ENCODE data around the gene ANKH. TPM values are rescaled to one million over a fixed set of nuclear protein-coding genes. Genes with fewer than 3 reads are reported as not detected.
A peak's percentile ranks its signal among the peaks of the same experiment; 100 is the strongest.

Gene ANKH
- total and polyA plus RNA-seq, 2 of the 13 experiments (the other 11 are each of a cell fraction or from before 2014, with no cell fraction given): 25.0 to 36.0 TPM

- Histone ChIP-seq H4K20me1 (ENCODE audit: insufficient read depth, low read length) (0 out of 2 replicates have a peak, but pooled peaks cover 3% of the 10 kb centered on the region), H3K27ac (ENCODE audit: extremely low read length, insufficient read depth, low read length) (no peak overlapping the region), H3K4me2 (ENCODE audit: low read depth, low read length) (no peak overlapping the region), H3K9me3 (ENCODE audit: low read length) (no peaks in the 10 kb centered on the region), H3K4me1 (ENCODE audit: insufficient read depth, low read length) (peaks cover 5% of the 10 kb centered on the region; the same call in 1 of the 2 replicates), H3K4me3 (replicated peaks in 1 of 3; ENCODE audit: insufficient read depth in 1 of 3, low read depth in 2 of 3, low read length in 3 of 3) (no peak overlapping the region), H3K27me3 (ENCODE audit: control insufficient read depth in 1 of 2, insufficient read depth in 2 of 2, low read length in 2 of 2) (no peaks in the 10 kb centered on the region), H3K36me3 (replicated peaks in 1 of 2; ENCODE audit: control insufficient read depth in 1 of 2, insufficient read depth in 2 of 2, low read length in 2 of 2) (peaks cover 11 to 62% of the 10 kb centered on the region in 2 experiments), H2AFZ (ENCODE audit: low read length) (no peak overlapping the region), H3K9ac (ENCODE audit: insufficient read depth, low read depth, low read length) (no peak overlapping the region), H3K79me2 (ENCODE audit: insufficient read depth, low read length) (no peaks in the 10 kb centered on the region)
- ChIA-PET CTCF (ENCODE audit: low intra/inter-chr PET ratio, low total read pairs) (no interaction called here), POLR2A (no interaction called here)
- in situ Hi-C loops (cut with HindIII; ENCODE audit: extremely low pct_ligation_motif_present, low pct_unique_long_range_greater_than_20kb) (no loop called here), intact Hi-C loops (cut with micrococcal nuclease; ENCODE audit: unreplicated experiment) (no loop called here)
- DNase-seq (ENCODE audit: low spot score): no peak
- ATAC-seq: no peak; the same call in 2 of the 3 replicates
- FAIRE-seq: no peak
- TF ChIP-seq RBM22 (optimal IDR thresholded peaks at IDR 0.05; ENCODE audit: low read length): peak; percentile 30
- TF ChIP-seq ZNF446 (CRISPR knock-in tag; IDR thresholded peaks at IDR 0.05): no peak
- TF ChIP-seq ZNF10 (CRISPR knock-in tag; IDR thresholded peaks at IDR 0.05; ENCODE audit: borderline replicate concordance, low read depth): no peak
- no peak for TF ChIP-seq ZNF24 (IDR thresholded peaks at IDR 0.05)
- BruUV-seq (replicated peaks): no TSS peak
- WGBS (ENCODE audit: low lambda C conversion rate): 84% methylated on average over 13 of the region's 13 CpGs
Observed at GRCh38 chr5:14700478-14701436, 170.8 kb downstream of the ANKH start.

GRCh38 chr5:14699807-14700400 is 171.7 kb downstream of the ANKH start:
- in situ Hi-C loops (cut with HindIII; ENCODE audit: extremely low pct_ligation_motif_present, low pct_unique_long_range_greater_than_20kb) (no loop called here), intact Hi-C loops (cut with micrococcal nuclease; ENCODE audit: unreplicated experiment) (no loop called here)
- Histone ChIP-seq H3K4me3 (replicated peaks in 1 of 3; ENCODE audit: insufficient read depth in 1 of 3, low read depth in 2 of 3, low read length in 3 of 3) (no peak overlapping the region), H3K4me1 (ENCODE audit: insufficient read depth, low read length) (no peaks in the 10 kb centered on the region), H3K9me3 (ENCODE audit: low read length) (no peaks in the 10 kb centered on the region), H3K4me2 (ENCODE audit: low read depth, low read length) (no peak overlapping the region), H3K27me3 (ENCODE audit: control insufficient read depth in 1 of 2, insufficient read depth in 2 of 2, low read length in 2 of 2) (no peaks in the 10 kb centered on the region), H2AFZ (ENCODE audit: low read length) (no peak overlapping the region), H3K9ac (ENCODE audit: insufficient read depth, low read depth, low read length) (no peak overlapping the region), H3K79me2 (ENCODE audit: insufficient read depth, low read length) (no peaks in the 10 kb centered on the region), H3K36me3 (replicated peaks in 1 of 2; ENCODE audit: control insufficient read depth in 1 of 2, insufficient read depth in 2 of 2, low read length in 2 of 2) (peaks cover 10 to 66% of the 10 kb centered on the region in 2 experiments), H3K27ac (ENCODE audit: extremely low read length, insufficient read depth, low read length) (no peak overlapping the region), H4K20me1 (ENCODE audit: insufficient read depth, low read length) (0 out of 2 replicates have a peak, but pooled peaks cover 3% of the 10 kb centered on the region)
- FAIRE-seq: no peak
- ATAC-seq: no peak
- CTCF ChIA-PET (ENCODE audit: low intra/inter-chr PET ratio, low total read pairs): no interaction called here
- TF ChIP-seq CBX5 (CRISPR knock-in tag; IDR thresholded peaks at IDR 0.05; ENCODE audit: borderline replicate concordance): no peak
- TF ChIP-seq FUBP1 (CRISPR knock-in tag; IDR thresholded peaks at IDR 0.05; ENCODE audit: borderline replicate concordance): no peak
- no peak for TF ChIP-seq MIXL1 (CRISPR knock-in tag; IDR thresholded peaks at IDR 0.05)
- TF ChIP-seq HNF4A (CRISPR knock-in tag; IDR thresholded peaks at IDR 0.05): no peak
- no peak for TF ChIP-seq RFXANK (CRISPR knock-in tag; IDR thresholded peaks at IDR 0.05)
- no peak for TF ChIP-seq RERE (CRISPR knock-in tag; IDR thresholded peaks at IDR 0.05; ENCODE audit: low read depth)
- no peak for DNase-seq (ENCODE audit: low spot score)
- no TSS peak for BruUV-seq (replicated peaks)
- WGBS (ENCODE audit: low lambda C conversion rate): 96% methylated on average over 8 of the region's 8 CpGs
- POLR2A ChIA-PET: no interaction called here
